HFFc6 (cell line): ENCODE measurements around the gene UBQLN2. TPM values are rescaled to one million over a fixed set of nuclear protein-coding genes. Genes with fewer than 3 reads are reported as not detected.
A peak's percentile ranks its signal among the peaks of the same experiment; 100 is the strongest.
"Not testable (repeated sequence)": the region's sequence is repeated elsewhere in the genome, so short reads cannot be mapped to it uniquely, and the experiment has no call there.

Experiments used
- DNase-seq: peaks from one replicate; pipeline ENCODE4 v3.0.0-alpha.2; 2018
- H3K27ac Mint-ChIP-seq: 2 replicates; pipeline ENCODE4 v1.8.0; 2020; ENCODE audit warnings: mild to moderate bottlenecking, mixed read lengths
- H3K27me3 Mint-ChIP-seq: 2 replicates; pipeline ENCODE4 v1.8.0; 2021; ENCODE audit warnings: mild to moderate bottlenecking, moderate library complexity, mixed read lengths; ENCODE audit not compliant: insufficient read depth
- H3K36me3 Mint-ChIP-seq: 2 replicates; pipeline ENCODE4 v1.8.0; 2021; ENCODE audit warnings: low read depth, mixed read lengths
- H3K4me1 Mint-ChIP-seq: 2 replicates; pipeline ENCODE4 v1.8.0; 2020; ENCODE audit warnings: low read depth, mixed read lengths
- H3K4me3 Mint-ChIP-seq: 2 replicates; pipeline ENCODE4 v1.8.0; 2020; ENCODE audit warnings: mild to moderate bottlenecking, moderate library complexity, mixed read lengths
- H3K9me3 Mint-ChIP-seq: 2 replicates; pipeline ENCODE4 v1.8.0; 2020; ENCODE audit warnings: mild to moderate bottlenecking, mixed read lengths
- long read RNA-seq: library from polyadenylated mRNA; unstranded; transcript quantifications from one replicate; pipeline ENCODE4 v2.0.0, GENCODE V29; 2019
- total RNA-seq, 6 experiments: library from RNA; stranded (reverse); fragmentation: NEBNext Ultra II Directional; extraction: Animal tissue kit (Norgen Biotek cat#: 25700); gene quantifications; 2 replicates in 1 of 6; 3 replicates in 5 of 6; pipeline ENCODE4 v1.2.3, GENCODE V29; 2021
- TF ChIP-seq, protein P1 (sequence below): fragments of 200-600 bp; sonication (generic); IDR thresholded peaks from 2 replicates; pipeline ENCODE4 v1.5.0; 2021; ENCODE audit warnings: antibody characterized with exemption, mild to moderate bottlenecking

Gene UBQLN2
- 10 to 100 TPM; 33.3 to 47.4 (median 39.3) TPM for total RNA-seq
- long read RNA-seq, full-length matches to known transcripts, result 30 of 30 reads
- long read RNA-seq, partial matches to known transcripts, result 0 of 30 reads
- long read RNA-seq, other reads (novel, unspliced or antisense), result 0 of 30 reads

DNA sequence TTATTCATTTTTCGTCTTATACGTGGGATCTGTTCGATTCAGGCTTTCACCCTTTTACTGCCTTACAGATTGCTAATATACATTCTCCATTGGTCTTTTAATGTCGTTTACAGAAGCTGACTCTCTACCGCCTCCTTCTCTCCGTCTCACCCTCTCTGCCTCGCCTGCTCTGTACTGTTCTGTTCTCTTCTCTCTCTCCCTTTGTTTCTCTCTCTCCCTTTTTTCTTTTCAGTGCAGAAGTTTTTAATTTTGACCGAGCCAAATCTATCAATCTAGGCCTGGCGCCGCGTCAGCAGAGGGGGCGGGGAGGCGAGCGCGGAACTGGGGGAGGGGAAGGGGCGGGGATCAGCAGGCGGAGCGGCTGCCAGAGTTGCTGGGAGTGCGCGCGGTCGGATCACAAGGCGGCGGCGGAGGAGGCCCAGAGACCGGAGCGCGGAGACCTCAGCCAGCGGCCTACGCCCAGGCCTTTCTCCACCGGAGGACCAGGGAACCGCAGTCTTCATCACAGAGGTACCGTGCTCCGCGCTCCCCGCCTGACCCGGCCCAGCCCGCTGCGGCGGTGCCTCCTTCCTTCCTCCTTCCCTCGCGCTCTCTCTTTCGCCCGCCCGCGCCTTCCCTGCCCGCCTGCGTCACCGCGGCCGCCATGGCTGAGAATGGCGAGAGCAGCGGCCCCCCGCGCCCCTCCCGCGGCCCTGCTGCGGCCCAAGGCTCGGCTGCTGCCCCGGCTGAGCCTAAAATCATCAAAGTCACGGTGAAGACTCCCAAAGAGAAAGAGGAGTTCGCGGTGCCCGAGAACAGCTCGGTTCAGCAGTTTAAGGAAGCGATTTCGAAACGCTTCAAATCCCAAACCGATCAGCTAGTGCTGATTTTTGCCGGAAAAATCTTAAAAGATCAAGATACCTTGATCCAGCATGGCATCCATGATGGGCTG, at the start of gene UBQLN2:
UBQLN2 (plus strand) TSS at position 397 of the 931 bp plus-strand sequence; CDS start at position 644, 247 bp downstream.
- Mint-ChIP-seq H3K27ac (peak within 1 kb of the TSS; percentile 98), H3K9me3 (no peaks in the 10 kb centered on the region), H3K4me1 (peaks cover 28% of the 10 kb centered on the region), H3K36me3 (peaks cover 12% of the 10 kb centered on the region; the same call in 1 of the 2 replicates), H3K4me3 (peak within 1 kb of the TSS; percentile 96), H3K27me3 (no peaks in the 10 kb centered on the region)
- DNase-seq, result peak; percentile 62
- TF ChIP-seq, protein P1, sequence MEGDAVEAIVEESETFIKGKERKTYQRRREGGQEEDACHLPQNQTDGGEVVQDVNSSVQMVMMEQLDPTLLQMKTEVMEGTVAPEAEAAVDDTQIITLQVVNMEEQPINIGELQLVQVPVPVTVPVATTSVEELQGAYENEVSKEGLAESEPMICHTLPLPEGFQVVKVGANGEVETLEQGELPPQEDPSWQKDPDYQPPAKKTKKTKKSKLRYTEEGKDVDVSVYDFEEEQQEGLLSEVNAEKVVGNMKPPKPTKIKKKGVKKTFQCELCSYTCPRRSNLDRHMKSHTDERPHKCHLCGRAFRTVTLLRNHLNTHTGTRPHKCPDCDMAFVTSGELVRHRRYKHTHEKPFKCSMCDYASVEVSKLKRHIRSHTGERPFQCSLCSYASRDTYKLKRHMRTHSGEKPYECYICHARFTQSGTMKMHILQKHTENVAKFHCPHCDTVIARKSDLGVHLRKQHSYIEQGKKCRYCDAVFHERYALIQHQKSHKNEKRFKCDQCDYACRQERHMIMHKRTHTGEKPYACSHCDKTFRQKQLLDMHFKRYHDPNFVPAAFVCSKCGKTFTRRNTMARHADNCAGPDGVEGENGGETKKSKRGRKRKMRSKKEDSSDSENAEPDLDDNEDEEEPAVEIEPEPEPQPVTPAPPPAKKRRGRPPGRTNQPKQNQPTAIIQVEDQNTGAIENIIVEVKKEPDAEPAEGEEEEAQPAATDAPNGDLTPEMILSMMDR, result peak; percentile 29; the same call in 1 of the 2 replicates

GRCh38 chrX:56519642-56520041, 43.8 kb upstream of the UBQLN2 start:
- Mint-ChIP-seq H3K27ac (no peak overlapping the region), H3K9me3 (no peaks in the 10 kb centered on the region; the same call in 1 of the 2 replicates), H3K4me3 (no peak overlapping the region), H3K27me3 (no peaks in the 10 kb centered on the region), H3K4me1 (no peaks in the 10 kb centered on the region), H3K36me3 (no peaks in the 10 kb centered on the region)
- TF ChIP-seq, protein P1, result no peak
- no peak for DNase-seq

DNA sequence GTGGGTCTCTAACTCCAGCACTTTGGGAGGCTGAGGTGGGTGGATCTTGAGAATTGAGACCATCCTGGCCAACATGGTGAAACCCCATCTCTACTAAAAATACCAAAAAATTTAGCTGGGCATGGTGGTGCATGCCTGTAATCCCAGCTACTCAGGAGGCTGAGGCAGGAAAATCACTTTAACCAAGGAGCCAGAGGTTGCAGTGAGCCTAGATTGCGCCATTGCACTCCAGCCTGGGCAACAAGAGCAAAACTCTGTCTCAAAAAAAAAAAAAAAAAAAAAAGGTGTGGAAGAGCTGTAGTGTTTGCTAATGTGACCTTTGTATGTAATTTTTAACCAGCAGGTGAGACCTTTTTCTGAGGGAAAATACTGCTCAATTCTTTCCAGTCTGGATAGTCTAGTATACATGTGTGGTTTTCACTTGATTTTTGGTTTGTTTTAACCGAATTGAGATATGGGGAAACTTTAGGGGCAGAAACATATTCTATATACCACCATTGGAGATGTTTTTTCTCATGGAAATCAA, 33.9 kb upstream of the UBQLN2 start:
- DNase-seq, H3K9me3 Mint-ChIP-seq, H3K27ac Mint-ChIP-seq, H3K4me1 Mint-ChIP-seq, H3K4me3 Mint-ChIP-seq, H3K36me3 Mint-ChIP-seq, H3K27me3 Mint-ChIP-seq: not testable (repeated sequence)

DNA sequence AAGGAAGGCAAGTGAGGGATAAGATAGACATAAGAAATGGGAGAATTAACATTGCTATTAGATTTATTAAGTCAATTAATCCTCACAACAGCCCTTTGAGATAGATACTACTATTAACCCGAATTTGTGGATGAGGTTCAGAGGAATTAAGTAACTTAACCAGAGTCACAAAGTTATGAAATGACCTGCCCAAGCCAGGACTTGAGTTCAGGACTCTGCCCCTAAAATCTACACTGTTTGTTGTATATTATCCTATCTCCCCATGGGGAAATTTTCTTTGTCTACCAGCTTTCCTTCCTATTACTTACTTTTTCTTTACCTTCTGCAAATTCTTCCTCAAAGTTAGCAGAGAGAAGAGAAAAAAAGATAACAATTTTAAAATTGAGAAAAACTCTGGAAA, 33.4 kb upstream of the UBQLN2 start:
- no peaks in the 10 kb centered on the region for H3K4me1 Mint-ChIP-seq
- no peak overlapping the region for H3K27ac Mint-ChIP-seq
- H3K4me3 Mint-ChIP-seq, result no peak overlapping the region
- H3K9me3 Mint-ChIP-seq, result no peaks in the 10 kb centered on the region
- no peaks in the 10 kb centered on the region for H3K27me3 Mint-ChIP-seq
- DNase-seq, result no peak
- H3K36me3 Mint-ChIP-seq, result no peaks in the 10 kb centered on the region
- TF ChIP-seq, protein P1, result no peak

DNA sequence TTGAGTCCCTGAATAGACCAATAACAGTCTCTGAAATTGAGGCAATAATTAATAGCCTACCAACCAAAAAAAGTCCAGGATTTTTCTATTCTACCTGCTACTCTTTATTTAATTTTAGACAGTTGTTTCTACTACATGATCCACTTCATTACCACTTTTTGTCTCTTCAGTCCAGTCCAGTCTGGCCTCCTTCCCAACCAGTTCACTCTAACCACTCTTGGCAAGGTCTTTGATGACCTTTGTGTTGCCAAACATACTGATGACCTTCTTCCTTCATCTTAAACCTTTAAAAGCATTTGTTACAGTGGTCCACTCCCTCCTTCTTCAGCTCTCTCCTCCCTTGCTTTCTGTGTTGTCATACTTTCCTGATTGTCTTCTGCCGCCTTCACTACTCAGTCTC, 12.8 kb upstream of the UBQLN2 start:
- TF ChIP-seq, protein P1, result no peak
- no peak overlapping the region for H3K4me3 Mint-ChIP-seq
- no peak overlapping the region for H3K27ac Mint-ChIP-seq
- no peak for DNase-seq
- no peaks in the 10 kb centered on the region for H3K4me1 Mint-ChIP-seq
- peaks cover 6% of the 10 kb centered on the region; the same call in 1 of the 2 replicates for H3K27me3 Mint-ChIP-seq
- H3K36me3 Mint-ChIP-seq, result no peaks in the 10 kb centered on the region
- no peaks in the 10 kb centered on the region; the same call in 1 of the 2 replicates for H3K9me3 Mint-ChIP-seq
